Measurements from ENCODE around the gene GALNT10. TPM values are rescaled to one million over a fixed set of nuclear protein-coding genes. Genes with fewer than 3 reads are reported as not detected.

GALNT10 gene
- polyA plus RNA-seq, 2 donors, result 1.4 to 1.9 TPM

DNA sequence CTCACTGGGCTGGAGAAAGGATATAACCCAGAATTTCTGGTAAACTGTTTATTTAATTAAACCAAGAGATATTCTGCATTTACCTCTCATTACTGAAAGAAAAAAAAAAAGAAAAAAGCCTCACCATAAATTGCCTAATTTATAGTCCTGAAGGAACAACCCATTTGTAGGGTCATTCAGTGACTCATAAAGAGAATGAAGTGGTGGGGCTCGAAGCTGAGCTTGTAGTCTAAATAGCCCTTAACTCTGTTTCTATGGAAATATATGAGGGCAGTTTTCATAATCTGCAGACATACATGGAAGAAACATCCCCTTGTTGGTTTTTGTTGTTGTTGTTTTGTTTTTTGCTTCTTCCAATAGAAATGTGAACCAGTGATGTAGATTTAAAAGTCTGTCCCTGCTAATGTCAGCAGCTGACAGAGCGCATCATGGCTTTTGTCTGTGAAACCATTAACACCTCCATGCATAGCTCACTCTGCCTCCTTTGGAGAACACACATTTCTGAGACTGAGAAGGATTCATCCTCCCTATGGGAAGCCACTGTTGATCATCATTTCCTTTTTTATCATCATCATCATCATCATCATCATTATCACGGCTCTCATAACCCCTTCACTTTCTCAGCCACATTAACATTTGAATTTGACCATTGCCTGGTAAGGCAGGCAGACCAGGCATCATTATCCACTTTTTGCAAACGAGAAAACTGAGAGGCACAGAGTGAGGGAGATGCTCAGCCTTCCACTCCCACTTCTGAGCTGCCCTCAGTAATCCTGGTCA is 187.4 kb downstream of the GALNT10 start:
- H3K9me3 ChIP-seq (ENCODE audit: control insufficient read depth in 2 of 2, insufficient read depth in 1 of 2, low read depth in 1 of 2, low read length in 1 of 2), result no peaks in the 10 kb centered on the region
- 88 to 91% methylated on average over 4 of the region's 4 CpGs for WGBS, 2 donors
- H3K27ac ChIP-seq (ENCODE audit: low read depth in 2 of 2, low read length in 1 of 2), result no peak overlapping the region
- no peaks in the 10 kb centered on the region for H3K27me3 ChIP-seq (ENCODE audit: control insufficient read depth in 1 of 2, insufficient read depth in 2 of 2, low read length in 2 of 2)
- no peaks in the 10 kb centered on the region for H3K4me1 ChIP-seq (ENCODE audit: control insufficient read depth in 2 of 2, insufficient read depth in 2 of 2, low read length in 1 of 2)
- peaks cover 8 to 10% of the 10 kb centered on the region in 2 donors for H3K36me3 ChIP-seq (ENCODE audit: control insufficient read depth in 2 of 2, insufficient read depth in 2 of 2, low read length in 1 of 2)
- no peak overlapping the region for H3K4me3 ChIP-seq (ENCODE audit: low read depth in 1 of 2, low read length in 2 of 2)

DNA sequence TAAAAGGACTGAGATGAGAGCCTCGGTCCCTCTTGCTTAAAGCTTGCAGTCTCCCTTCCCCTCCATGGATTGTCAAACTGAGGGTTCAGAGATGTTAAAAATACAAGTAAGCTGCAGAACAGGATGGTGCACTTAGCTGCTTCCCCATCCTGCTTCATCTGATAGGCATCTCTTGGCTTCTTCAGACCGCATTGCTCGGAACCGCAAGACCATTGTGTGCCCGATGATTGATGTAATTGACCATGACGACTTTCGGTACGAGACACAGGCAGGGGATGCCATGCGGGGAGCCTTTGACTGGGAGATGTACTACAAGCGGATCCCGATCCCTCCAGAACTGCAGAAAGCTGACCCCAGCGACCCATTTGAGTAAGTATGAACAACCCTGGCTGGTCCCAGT is 189.7 kb downstream of the GALNT10 start:
- no peak overlapping the region for H3K27ac ChIP-seq (ENCODE audit: low read depth in 2 of 2, low read length in 1 of 2)
- peaks cover 8 to 10% of the 10 kb centered on the region in 2 donors for H3K36me3 ChIP-seq (ENCODE audit: control insufficient read depth in 2 of 2, insufficient read depth in 2 of 2, low read length in 1 of 2)
- no peak overlapping the region for H3K4me3 ChIP-seq (ENCODE audit: low read depth in 1 of 2, low read length in 2 of 2)
- H3K9me3 ChIP-seq (ENCODE audit: control insufficient read depth in 2 of 2, insufficient read depth in 1 of 2, low read depth in 1 of 2, low read length in 1 of 2), result no peaks in the 10 kb centered on the region
- no peaks in the 10 kb centered on the region for H3K27me3 ChIP-seq (ENCODE audit: control insufficient read depth in 1 of 2, insufficient read depth in 2 of 2, low read length in 2 of 2)
- WGBS, 2 donors, result 90 to 93% methylated on average over 12 of the region's 12 CpGs
- no peaks in the 10 kb centered on the region for H3K4me1 ChIP-seq (ENCODE audit: control insufficient read depth in 2 of 2, insufficient read depth in 2 of 2, low read length in 1 of 2)

DNA sequence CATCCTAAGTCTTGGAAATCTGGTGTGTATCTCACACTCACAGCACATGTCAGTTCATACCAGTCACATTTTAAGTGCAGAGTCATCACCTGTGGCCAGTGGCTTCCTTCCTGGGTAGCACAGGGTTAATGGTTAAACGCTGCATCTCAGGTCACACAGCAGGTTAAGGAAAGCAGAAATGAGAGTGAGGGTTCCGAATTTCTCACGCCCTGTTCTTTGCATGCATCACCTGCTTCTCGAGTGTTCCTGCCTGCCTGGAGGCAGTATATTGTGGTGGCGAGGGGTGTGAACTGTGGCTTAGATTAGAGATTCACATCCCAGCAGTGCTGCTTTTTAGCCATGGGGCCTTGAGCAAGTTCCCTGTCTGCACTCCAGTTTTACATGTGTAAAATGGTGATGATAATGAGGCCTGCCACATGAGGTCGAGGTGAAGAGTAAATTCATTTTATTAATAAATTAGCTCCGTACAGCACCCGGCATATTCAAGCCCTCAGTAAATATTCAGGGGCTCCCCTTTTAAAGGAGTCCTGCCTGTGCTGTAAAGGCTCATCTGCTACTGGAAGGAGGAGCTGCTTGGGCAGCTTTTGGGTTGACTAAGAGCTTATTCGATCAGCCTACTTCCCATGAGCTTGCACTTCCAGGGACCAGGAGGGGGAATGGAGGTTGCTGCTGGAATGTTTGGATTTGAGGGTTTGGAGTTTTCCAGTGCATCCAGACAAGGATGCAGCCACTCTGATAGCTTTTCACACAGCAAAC is 194.1 kb downstream of the GALNT10 start:
- Histone ChIP-seq H3K4me1 (ENCODE audit: control insufficient read depth in 2 of 2, insufficient read depth in 2 of 2, low read length in 1 of 2) (no peaks in the 10 kb centered on the region), H3K36me3 (ENCODE audit: control insufficient read depth in 2 of 2, insufficient read depth in 2 of 2, low read length in 1 of 2) (peaks cover 4 to 11% of the 10 kb centered on the region in 2 donors), H3K4me3 (ENCODE audit: low read depth in 1 of 2, low read length in 2 of 2) (no peak overlapping the region), H3K9me3 (ENCODE audit: control insufficient read depth in 2 of 2, insufficient read depth in 1 of 2, low read depth in 1 of 2, low read length in 1 of 2) (no peaks in the 10 kb centered on the region), H3K27me3 (ENCODE audit: control insufficient read depth in 1 of 2, insufficient read depth in 2 of 2, low read length in 2 of 2) (no peaks in the 10 kb centered on the region), H3K27ac (ENCODE audit: low read depth in 2 of 2, low read length in 1 of 2) (no peak overlapping the region)
- 59 to 63% methylated on average over 9 of the region's 9 CpGs for WGBS, 2 donors

DNA sequence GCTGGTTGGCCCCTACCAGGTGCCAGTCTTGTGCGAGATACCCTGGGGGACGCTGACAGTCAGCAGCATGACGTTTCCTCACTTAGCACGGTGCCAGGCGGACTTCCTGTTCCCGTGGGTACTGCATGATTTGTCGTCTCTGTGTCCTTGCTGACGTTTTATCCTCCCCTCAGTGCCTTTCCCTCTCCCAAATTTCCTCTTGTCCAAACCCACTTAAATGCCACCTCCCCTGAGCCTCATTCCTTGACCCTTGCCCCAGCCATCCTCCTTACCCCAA is 194.6 kb downstream of the GALNT10 start:
- H3K9me3 ChIP-seq (ENCODE audit: control insufficient read depth in 2 of 2, insufficient read depth in 1 of 2, low read depth in 1 of 2, low read length in 1 of 2), result no peaks in the 10 kb centered on the region
- H3K4me1 ChIP-seq (ENCODE audit: control insufficient read depth in 2 of 2, insufficient read depth in 2 of 2, low read length in 1 of 2), result no peaks in the 10 kb centered on the region
- H3K27me3 ChIP-seq (ENCODE audit: control insufficient read depth in 1 of 2, insufficient read depth in 2 of 2, low read length in 2 of 2), result no peaks in the 10 kb centered on the region
- WGBS, 2 donors, result 62 to 63% methylated on average over 8 of the region's 8 CpGs
- no peak overlapping the region for H3K27ac ChIP-seq (ENCODE audit: low read depth in 2 of 2, low read length in 1 of 2)
- H3K36me3 ChIP-seq (ENCODE audit: control insufficient read depth in 2 of 2, insufficient read depth in 2 of 2, low read length in 1 of 2), result peaks cover 4 to 11% of the 10 kb centered on the region in 2 donors
- H3K4me3 ChIP-seq (ENCODE audit: low read depth in 1 of 2, low read length in 2 of 2), result no peak overlapping the region

DNA sequence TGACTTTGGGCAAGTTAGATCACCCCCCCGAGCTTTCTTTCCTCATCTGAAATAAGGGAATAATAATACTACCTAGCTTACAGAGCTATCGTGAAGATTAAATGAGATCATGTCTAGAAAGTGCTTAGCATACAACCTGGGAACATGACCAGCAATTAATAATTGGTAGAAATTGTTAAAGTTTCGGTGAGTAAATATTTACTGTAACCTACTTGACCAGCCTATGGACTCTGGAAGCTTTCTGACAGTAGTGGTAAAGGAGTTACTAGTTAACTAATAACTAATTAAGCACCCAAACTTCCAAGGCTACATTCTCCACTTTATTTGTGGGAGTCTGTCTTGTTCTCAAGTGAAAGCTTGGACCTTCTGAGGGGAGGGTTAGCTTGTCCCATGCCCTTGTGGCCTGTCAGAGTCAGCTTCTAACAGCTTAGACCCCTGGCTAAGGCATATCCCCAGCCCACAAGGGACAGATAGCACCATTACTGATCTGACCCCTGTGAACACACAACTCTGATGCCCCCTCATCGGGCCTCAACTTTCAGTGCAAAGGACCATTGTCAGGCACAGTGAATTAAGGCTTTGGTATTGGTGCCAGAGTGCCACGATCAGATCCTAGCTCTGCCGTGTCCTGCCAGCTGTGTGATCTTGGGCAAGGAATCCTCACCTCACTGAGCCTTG is 196.6 kb downstream of the GALNT10 start:
- no peak overlapping the region for H3K27ac ChIP-seq (ENCODE audit: low read depth in 2 of 2, low read length in 1 of 2)
- no peak overlapping the region for H3K4me3 ChIP-seq (ENCODE audit: low read depth in 1 of 2, low read length in 2 of 2)
- no peaks in the 10 kb centered on the region for H3K27me3 ChIP-seq (ENCODE audit: control insufficient read depth in 1 of 2, insufficient read depth in 2 of 2, low read length in 2 of 2)
- H3K36me3 ChIP-seq (ENCODE audit: control insufficient read depth in 2 of 2, insufficient read depth in 2 of 2, low read length in 1 of 2), result peaks cover 0 to 3% of the 10 kb centered on the region in 2 donors
- H3K9me3 ChIP-seq (ENCODE audit: control insufficient read depth in 2 of 2, insufficient read depth in 1 of 2, low read depth in 1 of 2, low read length in 1 of 2), result no peaks in the 10 kb centered on the region
- 77 to 93% methylated on average over 6 of the region's 6 CpGs for WGBS, 2 donors
- no peaks in the 10 kb centered on the region for H3K4me1 ChIP-seq (ENCODE audit: control insufficient read depth in 2 of 2, insufficient read depth in 2 of 2, low read length in 1 of 2)

DNA sequence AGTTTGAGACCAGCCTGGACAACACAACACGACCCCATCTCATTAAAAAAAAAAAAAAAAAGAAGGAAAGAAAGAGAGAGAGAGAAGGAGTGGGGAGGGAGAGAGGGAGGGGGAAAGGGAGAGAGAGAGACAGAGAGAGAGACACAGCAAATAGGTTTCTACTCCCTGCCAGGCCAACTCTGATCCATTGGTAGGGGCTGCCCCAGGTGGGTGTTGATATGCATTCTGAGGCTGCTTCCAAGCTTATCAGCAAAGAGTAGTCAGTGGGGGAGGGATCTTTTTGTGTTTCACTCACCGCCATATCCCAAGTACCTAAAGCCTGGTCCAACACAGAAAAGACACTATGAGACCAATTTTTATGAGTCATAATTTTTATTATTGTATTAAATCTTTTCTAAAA is 198.3 kb downstream of the GALNT10 start:
- Histone ChIP-seq H3K27me3 (ENCODE audit: control insufficient read depth in 1 of 2, insufficient read depth in 2 of 2, low read length in 2 of 2) (no peaks in the 10 kb centered on the region), H3K4me3 (ENCODE audit: low read depth in 1 of 2, low read length in 2 of 2) (no peak overlapping the region), H3K4me1 (ENCODE audit: control insufficient read depth in 2 of 2, insufficient read depth in 2 of 2, low read length in 1 of 2) (no peaks in the 10 kb centered on the region), H3K27ac (ENCODE audit: low read depth in 2 of 2, low read length in 1 of 2) (no peak overlapping the region), H3K36me3 (ENCODE audit: control insufficient read depth in 2 of 2, insufficient read depth in 2 of 2, low read length in 1 of 2) (peaks cover 0 to 3% of the 10 kb centered on the region in 2 donors), H3K9me3 (ENCODE audit: control insufficient read depth in 2 of 2, insufficient read depth in 1 of 2, low read depth in 1 of 2, low read length in 1 of 2) (no peaks in the 10 kb centered on the region)
- WGBS, 2 donors, result 89% methylated on average over 2 of the region's 2 CpGs

DNA sequence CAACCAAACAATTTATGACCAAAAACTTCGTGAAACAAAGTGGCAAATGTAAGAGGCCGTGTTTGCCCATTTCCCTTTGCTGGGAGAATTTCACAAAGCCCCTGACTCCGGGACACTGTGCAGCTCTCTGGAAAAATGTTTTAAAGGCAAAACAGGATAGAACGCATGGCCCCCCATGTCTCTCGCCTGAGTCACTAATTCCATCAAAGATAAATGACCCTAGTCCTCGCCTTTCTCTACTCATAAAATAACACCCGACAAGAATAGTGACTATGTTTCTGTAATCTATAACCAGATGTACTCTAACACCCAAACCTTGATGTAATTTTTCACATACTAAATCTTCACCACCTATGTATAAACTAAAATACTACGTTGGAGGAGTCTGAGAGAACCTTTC is 199.6 kb downstream of the GALNT10 start:
- WGBS, 2 donors, result 84 to 86% methylated on average over 8 of the region's 8 CpGs
- Histone ChIP-seq H3K27ac (ENCODE audit: low read depth in 2 of 2, low read length in 1 of 2) (no peak overlapping the region), H3K4me3 (ENCODE audit: low read depth in 1 of 2, low read length in 2 of 2) (no peak overlapping the region)

DNA sequence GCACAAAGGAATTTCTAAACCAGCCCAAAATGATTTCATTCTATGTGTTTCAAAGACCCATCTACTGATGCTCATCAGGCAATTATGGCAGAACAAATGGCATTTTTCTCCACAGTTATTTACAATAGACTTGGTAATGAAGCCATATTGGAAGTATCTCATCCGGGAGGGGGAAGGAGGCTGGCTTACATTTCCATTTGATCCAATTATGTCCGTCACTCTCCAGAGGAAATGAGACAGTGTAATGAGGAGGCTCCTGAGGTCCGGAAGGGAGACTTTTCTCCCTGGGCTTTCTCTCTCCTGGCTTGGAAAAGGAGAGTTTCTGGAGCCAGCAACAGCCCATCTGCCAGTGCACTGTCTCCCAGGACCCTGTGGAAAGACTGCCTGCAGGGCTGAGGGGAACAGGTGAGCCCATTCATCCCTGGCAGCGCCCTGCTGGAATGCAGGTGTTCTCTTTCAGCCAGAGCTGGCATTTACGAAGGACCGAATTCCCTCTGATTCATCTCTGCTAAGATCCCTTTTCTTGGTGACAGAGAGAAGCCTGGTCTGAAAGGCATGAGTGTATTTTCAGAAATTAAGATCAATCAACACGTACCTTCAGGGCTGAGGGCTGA is 200.3 kb downstream of the GALNT10 start:
- Histone ChIP-seq H3K27ac (ENCODE audit: low read depth in 2 of 2, low read length in 1 of 2) (no peak overlapping the region), H3K4me1 (ENCODE audit: control insufficient read depth in 2 of 2, insufficient read depth in 2 of 2, low read length in 1 of 2) (no peaks in the 10 kb centered on the region), H3K36me3 (ENCODE audit: control insufficient read depth in 2 of 2, insufficient read depth in 2 of 2, low read length in 1 of 2) (peaks cover 0 to 3% of the 10 kb centered on the region in 2 donors), H3K9me3 (ENCODE audit: control insufficient read depth in 2 of 2, insufficient read depth in 1 of 2, low read depth in 1 of 2, low read length in 1 of 2) (no peaks in the 10 kb centered on the region), H3K27me3 (ENCODE audit: control insufficient read depth in 1 of 2, insufficient read depth in 2 of 2, low read length in 2 of 2) (no peaks in the 10 kb centered on the region), H3K4me3 (ENCODE audit: low read depth in 1 of 2, low read length in 2 of 2) (no peak overlapping the region)
- WGBS, 2 donors, result 88 to 89% methylated on average over 7 of the region's 7 CpGs

More for the DNA sequence above, 199.6 kb downstream of the GALNT10 start:
- H3K9me3 ChIP-seq (ENCODE audit: control insufficient read depth in 2 of 2, insufficient read depth in 1 of 2, low read depth in 1 of 2, low read length in 1 of 2), result no peaks in the 10 kb centered on the region
- no peaks in the 10 kb centered on the region for H3K4me1 ChIP-seq (ENCODE audit: control insufficient read depth in 2 of 2, insufficient read depth in 2 of 2, low read length in 1 of 2)
- H3K36me3 ChIP-seq (ENCODE audit: control insufficient read depth in 2 of 2, insufficient read depth in 2 of 2, low read length in 1 of 2), result peaks cover 0 to 3% of the 10 kb centered on the region in 2 donors
- H3K27me3 ChIP-seq (ENCODE audit: control insufficient read depth in 1 of 2, insufficient read depth in 2 of 2, low read length in 2 of 2), result no peaks in the 10 kb centered on the region

DNA sequence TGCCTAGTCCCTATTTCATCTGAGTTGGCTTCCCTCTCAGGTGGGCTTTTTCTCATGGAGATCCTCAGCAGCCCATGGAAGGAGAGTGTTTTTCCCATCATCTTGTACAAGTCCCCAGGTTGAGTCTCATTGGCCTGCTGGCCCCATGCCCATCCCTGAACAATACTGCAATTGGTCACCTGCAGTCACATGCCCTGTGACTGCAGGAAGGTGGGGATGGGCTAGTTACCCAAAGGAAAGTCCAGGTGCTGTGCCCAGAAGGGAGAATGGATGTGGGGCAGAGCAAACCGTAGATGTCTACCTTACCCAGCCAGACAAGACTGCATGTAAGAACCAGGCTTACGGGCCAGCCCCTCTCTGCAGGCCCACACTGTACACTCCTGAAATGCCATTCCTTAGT is 201.3 kb downstream of the GALNT10 start:
- WGBS, 2 donors, result 93 to 97% methylated on average over 2 of the region's 2 CpGs

More for the DNA sequence above, 201.3 kb downstream of the GALNT10 start:
- H3K27me3 ChIP-seq (ENCODE audit: control insufficient read depth in 1 of 2, insufficient read depth in 2 of 2, low read length in 2 of 2), result no peaks in the 10 kb centered on the region
- H3K27ac ChIP-seq (ENCODE audit: low read depth in 2 of 2, low read length in 1 of 2), result no peak overlapping the region
- H3K4me3 ChIP-seq (ENCODE audit: low read depth in 1 of 2, low read length in 2 of 2), result no peak overlapping the region
- no peaks in the 10 kb centered on the region for H3K36me3 ChIP-seq (ENCODE audit: control insufficient read depth in 2 of 2, insufficient read depth in 2 of 2, low read length in 1 of 2)
- no peaks in the 10 kb centered on the region for H3K4me1 ChIP-seq (ENCODE audit: control insufficient read depth in 2 of 2, insufficient read depth in 2 of 2, low read length in 1 of 2)
- no peaks in the 10 kb centered on the region for H3K9me3 ChIP-seq (ENCODE audit: control insufficient read depth in 2 of 2, insufficient read depth in 1 of 2, low read depth in 1 of 2, low read length in 1 of 2)

Measured in esophagus (tissue), 2 donors.